ENCODE measurements around the gene EPHX1.
"Not testable (repeated sequence)": the region's sequence is repeated elsewhere in the genome, so short reads cannot be mapped to it uniquely, and the experiment has no call there.

The EPHX1 gene

GRCh38 chr1:225879521-225880221 is 69.7 kb downstream of the EPHX1 start:
- peak; percentile 44 to 45 for DNase-seq

GRCh38 chr1:225880222-225880588 is 70.3 kb downstream of the EPHX1 start:
- no peak for DNase-seq
- no peak for TF ChIP-seq POLR2A (IDR thresholded peaks at IDR 0.05; ENCODE audit: low read length)

More at GRCh38 chr1:225879521-225880221, 69.7 kb downstream of the EPHX1 start:
- TF ChIP-seq POLR2A (IDR thresholded peaks at IDR 0.05; ENCODE audit: low read length): no peak
- no peak for TF ChIP-seq GATA1 (IDR thresholded peaks at IDR 0.05; ENCODE audit: low read depth, low read length)

- DNase-seq: peak in 1 of 2 experiments; percentile 38
- no peak for TF ChIP-seq GATA1 (IDR thresholded peaks at IDR 0.05; ENCODE audit: low read depth, low read length)
Measured at GRCh38 chr1:225880636-225881035, 70.7 kb downstream of the EPHX1 start.

- DNase-seq: peak; percentile 49 to 51
- TF ChIP-seq POLR2A (IDR thresholded peaks at IDR 0.05; ENCODE audit: low read length) (no peak), GATA1 (IDR thresholded peaks at IDR 0.05; ENCODE audit: low read depth, low read length) (no peak)
Measured at GRCh38 chr1:225881081-225881958, 71.4 kb downstream of the EPHX1 start.

- DNase-seq: peak; percentile 92 to 95
- no peak for TF ChIP-seq GATA1 (IDR thresholded peaks at IDR 0.05; ENCODE audit: low read depth, low read length)
- TF ChIP-seq POLR2A (IDR thresholded peaks at IDR 0.05; ENCODE audit: low read length): peak; percentile 62
Measured at GRCh38 chr1:225881959-225882693, 72.2 kb downstream of the EPHX1 start, which contains the start of gene TMEM63A. TMEM63A (minus strand) TSS chr1:225882380; CDS start chr1:225877580, 4,800 bp downstream.

- peak; percentile 61 to 75 for DNase-seq
Measured at GRCh38 chr1:225882694-225883615, 73.0 kb downstream of the EPHX1 start.

GRCh38 chr1:225883616-225884265 is 73.8 kb downstream of the EPHX1 start:
- no peak for DNase-seq
- TF ChIP-seq POLR2A (IDR thresholded peaks at IDR 0.05; ENCODE audit: low read length): no peak
- TF ChIP-seq GATA1 (IDR thresholded peaks at IDR 0.05; ENCODE audit: low read depth, low read length): no peak

More at GRCh38 chr1:225882694-225883615, 73.0 kb downstream of the EPHX1 start:
- TF ChIP-seq POLR2A (IDR thresholded peaks at IDR 0.05; ENCODE audit: low read length) (no peak), GATA1 (IDR thresholded peaks at IDR 0.05; ENCODE audit: low read depth, low read length) (no peak)

- TF ChIP-seq POLR2A (IDR thresholded peaks at IDR 0.05; ENCODE audit: low read length) (no peak), GATA1 (IDR thresholded peaks at IDR 0.05; ENCODE audit: low read depth, low read length) (no peak)
- DNase-seq: no peak
Measured at GRCh38 chr1:225885336-225885735, 75.4 kb downstream of the EPHX1 start.

- no peak for TF ChIP-seq GATA1 (IDR thresholded peaks at IDR 0.05; ENCODE audit: low read depth, low read length)
- TF ChIP-seq POLR2A (IDR thresholded peaks at IDR 0.05; ENCODE audit: low read length): no peak
- DNase-seq: no peak
Measured at GRCh38 chr1:225886159-225887029, 76.5 kb downstream of the EPHX1 start.

GRCh38 chr1:225887030-225887314 is 77.0 kb downstream of the EPHX1 start:
- no peak for DNase-seq
- TF ChIP-seq POLR2A (IDR thresholded peaks at IDR 0.05; ENCODE audit: low read length) (no peak), GATA1 (IDR thresholded peaks at IDR 0.05; ENCODE audit: low read depth, low read length) (no peak)

GRCh38 chr1:225887554-225888288 is 77.8 kb downstream of the EPHX1 start:
- not testable (repeated sequence) for DNase-seq

All from erythroblast (primary cell).